OCI-LY3 (cell line): Measurements from ENCODE around the gene PHC2.

Experiments
- H2AFZ ChIP-seq: fragments of 200-600, 300-600 bp; shearing (Covaris generic); 2 replicates; pipeline ENCODE4 v1.6.0; 2014; ENCODE audit warnings: antibody characterized with exemption, low read depth, low read length
- H3K27ac ChIP-seq: fragments of 200-600, 300-600 bp; sonication (generic); 2 replicates; pipeline ENCODE4 v1.5.1; 2014; ENCODE audit warnings: mild to moderate bottlenecking, low read length, moderate library complexity, mixed read lengths
- H3K27me3 ChIP-seq: fragments of 200-600, 300-600 bp; sonication (generic); 2 replicates; pipeline ENCODE4 v1.6.1; 2014; ENCODE audit warnings: low read depth, low read length, mixed read lengths
- H3K36me3 ChIP-seq: fragments of 200-600, 300-600 bp; sonication (generic); replicated peaks from 2 replicates; pipeline ENCODE3; 2014; ENCODE audit warnings: low read depth, low read length, mixed read lengths
- H3K4me1 ChIP-seq: fragments of 300-600, 200-600 bp; sonication (generic); 2 replicates; pipeline ENCODE4 v1.6.1; 2014; ENCODE audit warnings: low read length, mixed read lengths
- H3K4me2 ChIP-seq: fragments of 200-600, 300-600 bp; sonication (generic); 2 replicates; pipeline ENCODE4 v1.6.1; 2014; ENCODE audit warnings: low read length, mixed read lengths
- H3K4me3 ChIP-seq: fragments of 300-600, 200-600 bp; sonication (generic); 2 replicates; pipeline ENCODE4 v1.5.1; 2014; ENCODE audit warnings: antibody characterized with exemption, mild to moderate bottlenecking, low read length, moderate library complexity
- H3K79me2 ChIP-seq: fragments of 300-600, 200-600 bp; shearing (Covaris generic); 2 replicates; pipeline ENCODE4 v1.6.1; 2014; ENCODE audit warnings: mild to moderate bottlenecking, low read length, mixed read lengths
- H3K9ac ChIP-seq: fragments of 300-600, 200-600 bp; shearing (Covaris generic); 2 replicates; pipeline ENCODE4 v1.6.0; 2014; ENCODE audit warnings: mild to moderate bottlenecking, low read length, moderate library complexity
- H3K9me3 ChIP-seq: fragments of 200-600, 300-600 bp; shearing (Covaris generic); 2 replicates; pipeline ENCODE4 v1.6.1; 2014; ENCODE audit warnings: low read length, mixed read lengths; ENCODE audit not compliant: insufficient read depth
- H4K20me1 ChIP-seq: fragments of 200-600, 300-600 bp; sonication (generic); 2 replicates; pipeline ENCODE4 v1.6.1; 2016; ENCODE audit warnings: low read length, mixed read lengths; ENCODE audit not compliant: insufficient read depth
- CTCF ChIP-seq: fragments of 200-600, 300-600 bp; sonication (generic); IDR thresholded peaks from 2 replicates; pipeline ENCODE4 v1.5.1; 2014; ENCODE audit warnings: antibody characterized with exemption, low read length, low read depth
- EZH2phosphoT487 ChIP-seq: fragments of 200-600 bp; shearing (Covaris generic); IDR thresholded peaks from 2 replicates; pipeline ENCODE4 v1.6.1; 2018; ENCODE audit warnings: antibody characterized with exemption, mixed run types, low read depth

Gene PHC2

DNA sequence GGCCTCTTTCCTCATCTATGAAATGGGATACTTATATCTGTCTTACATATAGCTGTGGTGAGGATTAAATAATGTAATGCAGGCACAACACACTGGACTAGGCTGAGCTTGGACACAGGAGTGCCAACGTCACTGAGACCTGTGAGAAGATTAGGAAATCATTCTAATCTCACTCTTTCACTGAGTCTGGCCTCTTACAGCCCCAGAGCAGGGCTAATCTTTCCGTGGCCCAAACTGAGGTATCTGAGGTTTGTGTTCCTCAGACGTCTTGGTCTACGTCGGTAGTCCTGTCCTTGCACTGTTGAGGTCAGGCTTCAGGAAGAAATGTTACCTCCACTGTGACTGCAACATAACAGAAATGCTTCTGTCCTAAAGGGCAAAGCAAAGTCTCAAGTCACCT lies 87.4 kb downstream of the PHC2 start:
- Histone ChIP-seq H3K9ac (no peak overlapping the region), H3K4me1 (peaks cover 17% of the 10 kb centered on the region), H3K36me3 (peaks cover 3% of the 10 kb centered on the region), H4K20me1 (peaks cover 44% of the 10 kb centered on the region), H3K27ac (no peak overlapping the region), H3K4me2 (no peak overlapping the region), H3K9me3 (no peaks in the 10 kb centered on the region), H3K27me3 (no peaks in the 10 kb centered on the region), H2AFZ (no peak overlapping the region), H3K4me3 (no peak overlapping the region), H3K79me2 (peaks cover 74% of the 10 kb centered on the region)
- TF ChIP-seq EZH2phosphoT487 = no peak
- no peak for TF ChIP-seq CTCF

DNA sequence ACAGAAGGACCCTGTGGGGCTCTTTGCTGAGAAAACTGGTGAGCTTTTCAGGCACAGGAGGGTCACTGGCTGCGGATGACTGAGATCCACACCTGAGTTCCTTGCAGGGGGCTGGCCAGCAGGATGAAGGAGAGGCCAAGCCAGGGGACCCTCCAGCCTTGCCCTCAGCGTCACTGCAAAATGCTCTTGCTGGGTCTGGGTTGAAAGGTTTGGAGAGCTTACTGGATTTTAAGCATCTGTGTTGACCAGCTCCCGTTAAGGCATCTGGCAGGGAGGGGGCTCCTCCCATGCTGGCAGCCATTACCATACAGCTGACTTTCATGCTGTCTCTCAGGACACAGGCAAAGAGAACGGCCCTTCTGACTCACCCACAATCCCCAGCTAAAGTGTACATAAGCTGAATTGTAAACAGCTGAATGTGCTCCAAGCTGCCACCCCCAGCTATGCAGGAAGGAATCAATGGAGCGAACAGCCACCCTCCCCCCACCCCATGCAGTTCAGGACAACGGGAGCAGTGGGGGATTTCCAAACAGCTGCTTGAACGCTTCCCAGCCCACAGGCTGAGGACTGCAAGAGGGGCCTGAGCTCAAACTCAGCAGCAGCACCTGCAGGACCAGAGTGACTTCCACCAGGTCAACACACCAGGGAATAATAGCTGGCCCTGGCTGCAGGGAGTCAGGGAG lies 88.7 kb downstream of the PHC2 start:
- Histone ChIP-seq H3K9ac (no peak overlapping the region), H3K79me2 (peaks cover 65% of the 10 kb centered on the region), H3K4me3 (no peak overlapping the region), H3K27me3 (no peaks in the 10 kb centered on the region), H4K20me1 (peaks cover 38% of the 10 kb centered on the region), H3K4me1 (peaks cover 10% of the 10 kb centered on the region), H2AFZ (no peak overlapping the region), H3K36me3 (peaks cover 3% of the 10 kb centered on the region), H3K27ac (no peak overlapping the region), H3K4me2 (peak overlapping the region; percentile 20; the same call in 1 of the 2 replicates), H3K9me3 (no peaks in the 10 kb centered on the region)
- TF ChIP-seq CTCF (no peak), EZH2phosphoT487 (no peak)

- no peak overlapping the region for H3K9ac ChIP-seq
- H3K27me3 ChIP-seq = no peaks in the 10 kb centered on the region
- no peak overlapping the region for H2AFZ ChIP-seq
- H3K4me1 ChIP-seq = peaks cover 10% of the 10 kb centered on the region
- H4K20me1 ChIP-seq = peaks cover 30% of the 10 kb centered on the region
- H3K36me3 ChIP-seq = peaks cover 3% of the 10 kb centered on the region
- H3K27ac ChIP-seq = no peak overlapping the region
- peaks cover 58% of the 10 kb centered on the region for H3K79me2 ChIP-seq
- TF ChIP-seq CTCF (no peak), EZH2phosphoT487 (no peak)
- H3K4me3 ChIP-seq = no peak overlapping the region
- no peaks in the 10 kb centered on the region for H3K9me3 ChIP-seq
- no peak overlapping the region for H3K4me2 ChIP-seq
Measured at GRCh38 chr1:33341190-33341589, 89.7 kb downstream of the PHC2 start.

GRCh38 chr1:33339413-33339812 lies 91.5 kb downstream of the PHC2 start:
- peaks cover 33% of the 10 kb centered on the region for H4K20me1 ChIP-seq
- peaks cover 42% of the 10 kb centered on the region for H3K79me2 ChIP-seq
- no peaks in the 10 kb centered on the region for H3K36me3 ChIP-seq
- H3K4me3 ChIP-seq = no peak overlapping the region
- H2AFZ ChIP-seq = no peak overlapping the region
- TF ChIP-seq CTCF = no peak
- TF ChIP-seq EZH2phosphoT487 = no peak
- H3K4me2 ChIP-seq = no peak overlapping the region
- peaks cover 10% of the 10 kb centered on the region for H3K4me1 ChIP-seq
- H3K27ac ChIP-seq = no peak overlapping the region
- no peak overlapping the region for H3K9ac ChIP-seq
- no peaks in the 10 kb centered on the region for H3K27me3 ChIP-seq
- H3K9me3 ChIP-seq = no peaks in the 10 kb centered on the region
